ENCODE results near the gene UBA6. TPM values are rescaled to one million over a fixed set of nuclear protein-coding genes. Genes with fewer than 3 reads are reported as not detected.

Gene UBA6
- total RNA-seq, 1 donor from 2014 or later, result 145 TPM

GRCh38 chr4:67701517-67701850 is 529 bp upstream of the UBA6 start:
- DNase-seq (ENCODE audit: low read depth), result no peak

DNA sequence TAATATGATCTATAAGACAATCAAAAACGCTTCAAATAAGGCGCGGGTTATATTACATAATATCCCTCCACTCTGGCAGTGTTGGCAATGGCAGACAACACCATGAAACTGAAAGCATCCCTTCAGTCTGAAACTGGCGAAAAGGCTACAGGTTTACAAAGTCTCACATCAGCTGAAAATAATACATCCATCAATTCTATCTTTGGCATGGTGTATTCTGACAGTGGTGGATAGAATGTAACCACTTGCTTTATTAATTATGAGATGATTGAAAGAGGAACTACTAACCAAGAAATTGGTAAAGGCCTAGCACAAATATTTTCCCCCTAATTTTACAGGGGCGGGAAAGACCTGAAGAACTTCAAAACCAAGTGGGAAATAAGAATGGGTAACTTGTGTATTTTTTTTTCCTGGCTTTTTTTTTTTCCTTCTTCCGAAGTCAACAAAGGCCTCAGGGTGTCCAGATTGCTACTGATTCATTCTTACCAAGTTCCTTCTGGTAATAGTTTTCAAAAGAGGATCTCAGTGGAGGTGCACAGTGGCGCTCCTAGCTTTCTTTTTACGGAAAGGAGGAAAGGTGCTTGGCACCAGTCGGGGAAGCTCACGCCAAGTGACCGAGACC is 728 bp downstream of the UBA6 start:
- Histone ChIP-seq H3K36me3 (ENCODE audit: control insufficient read depth, insufficient read depth, low read length) (no peaks in the 10 kb centered on the region), H3K27me3 (ENCODE audit: control insufficient read depth, insufficient read depth, low read length) (no peaks in the 10 kb centered on the region), H3K4me3 (ENCODE audit: low read depth, low read length) (peak overlapping the region; percentile 95)
- DNase-seq (ENCODE audit: low read depth) (peak; percentile 66), FAIRE-seq (no peak)
- TF ChIP-seq, protein P1, sequence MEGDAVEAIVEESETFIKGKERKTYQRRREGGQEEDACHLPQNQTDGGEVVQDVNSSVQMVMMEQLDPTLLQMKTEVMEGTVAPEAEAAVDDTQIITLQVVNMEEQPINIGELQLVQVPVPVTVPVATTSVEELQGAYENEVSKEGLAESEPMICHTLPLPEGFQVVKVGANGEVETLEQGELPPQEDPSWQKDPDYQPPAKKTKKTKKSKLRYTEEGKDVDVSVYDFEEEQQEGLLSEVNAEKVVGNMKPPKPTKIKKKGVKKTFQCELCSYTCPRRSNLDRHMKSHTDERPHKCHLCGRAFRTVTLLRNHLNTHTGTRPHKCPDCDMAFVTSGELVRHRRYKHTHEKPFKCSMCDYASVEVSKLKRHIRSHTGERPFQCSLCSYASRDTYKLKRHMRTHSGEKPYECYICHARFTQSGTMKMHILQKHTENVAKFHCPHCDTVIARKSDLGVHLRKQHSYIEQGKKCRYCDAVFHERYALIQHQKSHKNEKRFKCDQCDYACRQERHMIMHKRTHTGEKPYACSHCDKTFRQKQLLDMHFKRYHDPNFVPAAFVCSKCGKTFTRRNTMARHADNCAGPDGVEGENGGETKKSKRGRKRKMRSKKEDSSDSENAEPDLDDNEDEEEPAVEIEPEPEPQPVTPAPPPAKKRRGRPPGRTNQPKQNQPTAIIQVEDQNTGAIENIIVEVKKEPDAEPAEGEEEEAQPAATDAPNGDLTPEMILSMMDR (IDR thresholded peaks at IDR 0.05; ENCODE audit: insufficient read depth, low read length, severe bottlenecking), result no peak

More at GRCh38 chr4:67701517-67701850, 529 bp upstream of the UBA6 start:
- Histone ChIP-seq H3K36me3 (ENCODE audit: control insufficient read depth, insufficient read depth, low read length) (no peaks in the 10 kb centered on the region), H3K27me3 (ENCODE audit: control insufficient read depth, insufficient read depth, low read length) (no peaks in the 10 kb centered on the region), H3K4me3 (ENCODE audit: low read depth, low read length) (peak overlapping the region; percentile 95)
- no peak for FAIRE-seq
- TF ChIP-seq, protein P1 (IDR thresholded peaks at IDR 0.05; ENCODE audit: insufficient read depth, low read length, severe bottlenecking), result no peak

GRCh38 chr4:67699603-67700002 is 1.4 kb downstream of the UBA6 start:
- no peak for FAIRE-seq
- Histone ChIP-seq H3K27me3 (ENCODE audit: control insufficient read depth, insufficient read depth, low read length) (no peaks in the 10 kb centered on the region), H3K36me3 (ENCODE audit: control insufficient read depth, insufficient read depth, low read length) (no peaks in the 10 kb centered on the region), H3K4me3 (ENCODE audit: low read depth, low read length) (peak overlapping the region; percentile 95)
- DNase-seq (ENCODE audit: low read depth), result no peak
- TF ChIP-seq, protein P1 (IDR thresholded peaks at IDR 0.05; ENCODE audit: insufficient read depth, low read length, severe bottlenecking), result no peak

DNA sequence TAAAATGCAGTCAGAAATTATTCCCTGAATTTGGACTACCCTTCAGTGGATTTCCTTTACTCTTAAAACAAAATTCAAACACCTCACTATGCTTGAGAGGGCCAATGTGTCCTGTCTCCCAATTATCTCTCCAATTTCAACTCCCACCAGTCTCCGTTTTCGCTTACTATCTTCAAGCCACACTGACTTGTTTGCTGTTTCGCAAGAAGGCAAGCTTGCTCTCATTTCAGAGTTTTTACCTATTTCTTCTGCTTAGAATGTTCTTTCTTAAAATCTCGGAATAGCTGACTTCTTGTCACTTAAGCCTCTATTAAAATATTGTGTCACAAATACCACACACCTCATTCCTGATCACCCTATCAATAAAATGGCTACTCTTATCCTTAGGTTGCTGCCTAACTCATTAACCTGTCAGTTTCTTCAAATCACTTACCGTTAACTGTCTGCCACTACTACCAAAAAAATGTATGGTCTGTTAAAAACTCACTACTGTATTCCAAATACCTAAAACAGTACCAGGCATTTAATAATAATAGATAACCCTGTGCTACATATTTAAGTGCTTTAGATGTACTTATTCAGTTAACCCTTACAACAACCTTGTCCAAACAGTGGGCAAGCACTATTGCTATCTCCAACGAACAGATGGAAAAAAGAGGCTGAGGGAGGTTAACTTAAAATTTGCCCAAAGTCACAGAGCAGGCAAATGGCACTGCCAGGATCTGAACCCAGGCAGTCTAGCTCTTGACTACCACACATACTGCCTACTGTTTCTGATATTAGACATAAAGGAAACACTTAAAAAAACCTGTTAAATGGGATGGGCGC is 2.9 kb downstream of the UBA6 start:
- Histone ChIP-seq H3K36me3 (ENCODE audit: control insufficient read depth, insufficient read depth, low read length) (no peaks in the 10 kb centered on the region), H3K27me3 (ENCODE audit: control insufficient read depth, insufficient read depth, low read length) (no peaks in the 10 kb centered on the region), H3K4me3 (ENCODE audit: low read depth, low read length) (no peak overlapping the region)
- FAIRE-seq, result no peak
- TF ChIP-seq, protein P1 (IDR thresholded peaks at IDR 0.05; ENCODE audit: insufficient read depth, low read length, severe bottlenecking), result no peak
- no peak for DNase-seq (ENCODE audit: low read depth)

GRCh38 chr4:67696061-67696460 is 4.9 kb downstream of the UBA6 start:
- H3K36me3 ChIP-seq (ENCODE audit: control insufficient read depth, insufficient read depth, low read length), result no peaks in the 10 kb centered on the region
- FAIRE-seq (no peak), DNase-seq (ENCODE audit: low read depth) (no peak)
- H3K27me3 ChIP-seq (ENCODE audit: control insufficient read depth, insufficient read depth, low read length), result no peaks in the 10 kb centered on the region
- H3K4me3 ChIP-seq (ENCODE audit: low read depth, low read length), result no peak overlapping the region
- TF ChIP-seq, protein P1 (IDR thresholded peaks at IDR 0.05; ENCODE audit: insufficient read depth, low read length, severe bottlenecking), result no peak

Data from bronchial epithelial cell (primary cell).